GM18868 (cell line): Measurements from ENCODE around the gene SH3RF3.

Source experiments
- ATAC-seq: cut with Tn5 transposase; IDR thresholded peaks from one replicate; pipeline ENCODE4 v1.9.1; 2021; ENCODE audit warnings: mild to moderate bottlenecking, moderate library complexity; ENCODE audit not compliant: unreplicated experiment

The SH3RF3 gene

DNA sequence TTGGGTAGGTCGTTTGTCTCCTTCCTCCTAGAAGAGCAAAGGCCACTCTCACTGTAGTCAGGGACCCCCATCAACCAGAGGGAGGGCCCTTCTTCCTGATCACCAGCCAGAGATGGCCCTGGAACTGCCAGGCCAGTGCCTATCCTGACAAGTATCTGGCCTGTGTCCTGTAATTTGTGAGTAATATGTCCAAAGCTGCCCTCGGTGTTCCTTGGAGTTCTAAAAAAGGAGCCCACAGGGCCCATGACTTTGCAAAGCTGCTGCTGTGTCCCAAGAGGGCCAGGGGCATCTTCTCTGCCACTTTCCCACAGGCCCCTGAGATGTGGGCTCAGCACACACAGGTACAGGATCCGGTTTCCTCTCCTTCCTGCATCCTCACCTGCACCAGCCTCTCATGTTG lies 272.4 kb downstream of the SH3RF3 start:
- no peak for ATAC-seq

DNA sequence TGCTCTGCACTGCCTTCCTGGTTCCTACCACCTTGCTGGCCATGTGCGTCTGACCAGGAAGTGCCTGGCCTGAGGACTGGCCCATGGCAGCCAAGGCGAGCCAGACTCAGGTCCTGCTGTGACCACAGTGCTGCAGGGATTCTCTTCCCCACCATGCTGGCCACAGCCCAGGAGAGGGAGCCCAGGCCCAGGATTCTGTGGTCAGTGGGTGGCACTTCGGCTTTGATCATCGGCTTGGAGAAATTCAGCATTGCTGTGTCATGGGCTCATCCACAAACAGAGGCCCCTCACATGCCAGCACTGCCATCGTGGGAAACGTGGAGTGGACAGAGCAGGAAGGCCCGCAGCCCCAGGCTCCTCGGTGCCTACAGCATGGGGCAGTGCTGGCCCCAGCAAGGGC lies 273.2 kb downstream of the SH3RF3 start:
- ATAC-seq = no peak

- no peak for ATAC-seq
Observed at GRCh38 chr2:109402980-109403840, 274.2 kb downstream of the SH3RF3 start.

- no peak for ATAC-seq
Observed at GRCh38 chr2:109403841-109404201, 274.8 kb downstream of the SH3RF3 start.

DNA sequence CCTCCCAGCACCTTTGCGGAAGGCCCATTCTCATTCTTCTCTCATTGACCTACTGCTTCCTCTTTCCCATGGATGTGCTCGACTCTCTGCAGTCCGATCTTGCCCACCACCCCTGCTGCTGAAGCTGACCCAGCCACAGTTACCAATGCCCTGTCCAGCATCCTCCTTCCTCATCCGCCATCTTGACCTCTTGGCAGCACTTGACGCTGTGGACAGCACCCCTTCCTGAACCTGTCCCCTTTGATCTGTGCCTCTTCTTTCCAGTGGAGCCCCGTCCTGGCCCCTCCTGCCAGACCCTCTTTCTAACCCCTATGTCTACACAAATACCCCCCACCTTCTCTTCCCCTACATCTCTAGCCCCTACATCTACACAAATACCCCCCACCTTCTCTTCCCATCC lies 275.7 kb downstream of the SH3RF3 start:
- no peak for ATAC-seq

GRCh38 chr2:109405873-109406272 lies 276.9 kb downstream of the SH3RF3 start:
- ATAC-seq = no peak

DNA sequence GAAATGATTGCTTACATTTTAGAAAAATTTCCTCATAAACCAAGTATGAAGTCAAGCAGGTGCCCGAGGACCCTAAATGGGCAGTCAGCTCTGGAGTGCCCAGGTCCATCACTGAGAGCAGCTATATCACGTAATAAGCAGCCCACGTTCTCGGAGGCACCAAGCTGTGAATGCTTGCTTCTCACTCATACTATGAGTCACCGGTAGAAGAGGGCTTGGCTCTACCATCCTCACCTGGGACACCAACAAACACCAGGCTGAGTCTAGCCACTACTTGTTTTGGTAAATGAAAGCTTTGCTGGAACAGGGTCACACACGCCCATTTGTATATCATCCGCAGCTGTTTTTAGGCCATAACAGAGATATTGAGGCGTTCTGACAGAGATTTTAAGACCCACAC lies 277.3 kb downstream of the SH3RF3 start:
- no peak for ATAC-seq

DNA sequence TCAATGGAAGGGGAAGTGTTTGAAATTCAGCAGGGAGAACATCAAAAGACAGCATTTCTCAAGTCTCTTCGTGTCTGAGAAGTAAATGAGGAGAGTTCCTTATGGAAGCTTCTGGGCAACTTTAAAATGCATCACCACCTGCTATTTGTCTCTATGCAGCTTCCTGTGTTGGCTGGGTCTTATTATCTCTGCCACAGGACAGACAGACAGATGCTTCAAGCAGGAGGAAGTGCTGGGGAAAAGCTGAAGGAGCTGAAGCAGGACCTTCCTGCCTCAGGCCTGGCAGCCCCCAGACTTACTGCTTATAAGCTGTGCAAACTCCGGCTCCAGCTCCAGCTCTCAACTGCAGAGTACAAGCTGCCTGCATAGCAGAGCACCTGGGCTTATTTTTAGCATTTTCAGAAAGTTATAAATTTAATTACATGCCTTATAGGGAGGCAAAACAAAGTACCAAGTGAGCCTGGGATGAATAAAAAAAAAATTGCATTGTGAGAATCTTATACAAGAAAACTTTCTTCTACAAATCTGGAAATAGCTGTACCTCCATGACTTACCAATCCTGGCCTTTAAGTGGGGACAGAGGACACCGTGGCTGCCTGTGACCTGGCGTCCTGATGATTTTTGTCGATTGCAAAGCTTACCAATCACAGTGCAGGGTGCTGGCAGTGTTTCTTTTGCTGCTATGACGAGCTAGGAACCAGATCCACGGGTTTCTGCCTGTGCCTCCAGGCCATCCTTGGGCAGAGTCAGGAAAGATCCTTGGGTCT lies 278.5 kb downstream of the SH3RF3 start:
- ATAC-seq = no peak

DNA sequence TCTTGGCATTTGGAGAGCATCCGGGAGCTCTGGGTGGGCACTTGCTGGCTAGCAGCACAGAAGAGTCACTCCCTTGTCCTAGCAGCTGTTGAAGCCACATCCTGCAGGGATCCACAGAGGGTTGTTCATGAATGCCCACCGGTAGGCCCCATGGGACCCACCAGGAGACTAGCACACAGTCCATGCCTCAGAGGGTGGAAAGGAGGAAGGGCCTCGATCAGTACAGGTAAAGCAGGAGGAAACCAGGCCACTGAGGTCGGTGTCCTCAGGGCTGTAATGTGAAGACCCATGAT lies 279.0 kb downstream of the SH3RF3 start:
- no peak for ATAC-seq

DNA sequence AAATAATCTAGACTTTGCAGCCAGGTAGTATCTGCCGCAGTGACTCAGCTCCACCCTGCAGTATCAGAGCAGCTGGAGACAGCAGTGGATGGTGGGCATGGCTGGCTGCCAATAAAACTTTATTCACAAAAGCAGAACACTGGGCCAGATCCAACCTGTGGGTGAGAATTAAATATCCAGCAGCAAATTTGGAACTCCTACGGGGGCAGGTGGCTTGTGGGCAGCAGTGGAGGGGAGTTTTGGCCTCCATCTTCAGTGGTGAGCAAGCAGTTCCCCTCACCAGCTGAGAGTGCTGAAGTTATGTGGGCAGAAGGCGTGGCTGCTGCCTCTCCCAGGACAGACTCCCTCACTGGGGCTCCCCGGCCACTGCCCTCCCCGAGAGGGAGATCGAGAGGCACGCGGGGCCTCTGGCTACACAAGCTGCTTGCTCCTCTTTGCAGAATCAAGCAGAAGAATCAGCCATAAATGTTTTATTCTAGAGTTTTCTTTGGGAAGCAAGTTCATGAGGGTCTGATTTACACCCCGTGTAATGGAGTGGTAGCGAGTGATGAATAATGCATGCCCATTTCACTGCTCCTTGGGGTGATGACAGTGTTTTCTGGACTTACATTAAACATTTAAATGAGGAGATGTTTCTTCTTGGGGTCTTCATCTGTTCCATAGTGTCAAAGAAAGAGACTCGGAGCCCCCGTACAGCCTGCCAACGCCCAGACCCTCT lies 280.5 kb downstream of the SH3RF3 start:
- no peak for ATAC-seq

GRCh38 chr2:109410039-109410815 lies 281.2 kb downstream of the SH3RF3 start:
- no peak for ATAC-seq

DNA sequence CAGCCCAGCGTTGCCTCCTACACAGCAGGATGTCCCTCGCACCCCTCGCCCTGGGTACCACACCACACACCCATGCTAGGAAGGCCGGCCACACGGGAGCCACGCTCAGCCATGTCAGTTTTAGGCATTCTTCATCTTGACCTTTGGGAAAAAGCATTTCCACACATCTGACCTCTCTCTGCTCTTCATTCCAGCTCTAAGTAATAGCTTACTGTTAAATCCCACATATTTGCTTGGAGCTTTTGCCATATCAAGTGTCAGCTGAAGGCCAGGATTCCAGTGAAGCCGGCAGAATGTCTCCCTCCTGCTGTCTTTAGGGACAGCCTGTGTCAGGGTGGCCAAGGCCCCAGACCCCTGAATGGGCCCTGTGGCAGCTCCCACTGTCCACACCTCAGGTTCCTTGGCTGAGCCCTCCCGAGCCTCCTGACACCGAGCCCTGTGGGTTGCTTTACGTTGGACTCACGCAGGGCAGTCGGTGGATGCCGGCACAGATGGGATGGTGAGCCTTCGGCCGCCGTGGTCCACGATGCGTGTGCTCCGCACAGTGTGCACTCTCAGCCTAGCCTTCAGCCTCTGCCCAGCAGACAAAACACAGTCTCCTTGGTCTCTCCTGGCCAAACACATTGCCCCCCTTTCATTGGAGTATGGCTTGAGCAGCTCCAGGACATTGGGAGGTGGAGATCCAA lies 282.8 kb downstream of the SH3RF3 start:
- ATAC-seq = no peak

DNA sequence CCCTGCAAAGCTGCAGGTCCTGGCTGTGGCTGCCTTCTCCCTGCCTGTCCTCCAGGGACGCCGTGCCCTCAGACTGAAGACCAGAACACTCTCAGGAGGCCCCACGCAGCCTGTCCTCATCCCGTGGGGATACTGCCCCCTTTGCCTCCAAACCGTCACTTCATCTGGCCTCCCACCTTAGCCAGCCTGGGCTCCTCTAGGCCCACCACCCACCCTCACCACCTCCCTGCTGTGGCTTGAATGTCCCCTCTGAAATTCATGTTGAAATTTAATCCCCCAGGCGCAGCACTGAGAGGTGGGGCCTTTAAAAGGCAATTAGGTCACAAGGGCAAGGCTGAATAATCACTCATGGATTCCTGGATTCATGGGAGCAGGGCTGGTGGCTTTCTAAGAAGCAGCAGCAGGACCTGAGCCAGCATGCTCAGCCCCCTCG lies 286.6 kb downstream of the SH3RF3 start:
- ATAC-seq = no peak

- ATAC-seq = no peak
Observed at GRCh38 chr2:109417701-109418335, 288.8 kb downstream of the SH3RF3 start.

GRCh38 chr2:109418716-109419115 lies 289.7 kb downstream of the SH3RF3 start:
- ATAC-seq = no peak

- ATAC-seq = no peak
Observed at GRCh38 chr2:109419171-109419756, 290.3 kb downstream of the SH3RF3 start.

- ATAC-seq = no peak
Observed at GRCh38 chr2:109419960-109420370, 291.0 kb downstream of the SH3RF3 start.

GRCh38 chr2:109421101-109421500 lies 292.1 kb downstream of the SH3RF3 start:
- no peak for ATAC-seq

- ATAC-seq = no peak
Observed at GRCh38 chr2:109421642-109422041, 292.6 kb downstream of the SH3RF3 start.
